HG03558 (cell line): ENCODE data around the gene PPIE.
"Not testable (repeated sequence)": the region's sequence is repeated elsewhere in the genome, so short reads cannot be mapped to it uniquely, and the experiment has no call there.

ENCODE experiments used
- ATAC-seq: cut with Tn5 transposase; IDR thresholded peaks from one replicate; pipeline ENCODE4 v1.9.1; 2021; ENCODE audit warnings: moderate number of reproducible peaks; ENCODE audit not compliant: unreplicated experiment; ENCODE audit errors: extremely low read depth

Gene PPIE

GRCh38 chr1:39775676-39776399 is 37.2 kb downstream of the PPIE start:
- ATAC-seq: not testable (repeated sequence)

GRCh38 chr1:39776400-39776713 is 37.7 kb downstream of the PPIE start:
- no peak for ATAC-seq

GRCh38 chr1:39776886-39777285 is 38.2 kb downstream of the PPIE start:
- no peak for ATAC-seq

GRCh38 chr1:39777306-39777705 is 38.6 kb downstream of the PPIE start:
- ATAC-seq: no peak

GRCh38 chr1:39777896-39778295 is 39.2 kb downstream of the PPIE start:
- ATAC-seq: not testable (repeated sequence)

GRCh38 chr1:39778463-39779099 is 39.9 kb downstream of the PPIE start:
- ATAC-seq: not testable (repeated sequence)

- ATAC-seq: no peak
Observed at GRCh38 chr1:39779137-39779536, 40.5 kb downstream of the PPIE start.

- ATAC-seq: no peak
Observed at GRCh38 chr1:39779821-39780220, 41.1 kb downstream of the PPIE start.

- ATAC-seq: no peak
Observed at GRCh38 chr1:39781349-39781715, 42.6 kb downstream of the PPIE start.

- no peak for ATAC-seq
Observed at GRCh38 chr1:39782103-39782502, 43.4 kb downstream of the PPIE start.

- ATAC-seq: not testable (repeated sequence)
Observed at GRCh38 chr1:39782685-39783084, 44.0 kb downstream of the PPIE start.

- not testable (repeated sequence) for ATAC-seq
Observed at GRCh38 chr1:39786303-39787107, 47.8 kb downstream of the PPIE start.

- not testable (repeated sequence) for ATAC-seq
Observed at GRCh38 chr1:39787108-39787375, 48.4 kb downstream of the PPIE start.

- no peak for ATAC-seq
Observed at GRCh38 chr1:39787468-39787867, 48.8 kb downstream of the PPIE start.

- not testable (repeated sequence) for ATAC-seq
Observed at GRCh38 chr1:39787964-39788363, 49.3 kb downstream of the PPIE start.

- no peak for ATAC-seq
Observed at GRCh38 chr1:39788426-39788757, 49.7 kb downstream of the PPIE start.

GRCh38 chr1:39788758-39789570 is 50.3 kb downstream of the PPIE start, which contains the start of gene BMP8B:
TSS of gene BMP8B (minus strand) at chr1:39788865. CDS start at chr1:39788485, 380 bp downstream.
- ATAC-seq: no peak

GRCh38 chr1:39789571-39790110 is 51.0 kb downstream of the PPIE start:
- ATAC-seq: no peak

- no peak for ATAC-seq
Observed at GRCh38 chr1:39791838-39792237, 53.2 kb downstream of the PPIE start.

- no peak for ATAC-seq
Observed at GRCh38 chr1:39795651-39796050, 57.0 kb downstream of the PPIE start.
